MM.1S (cell line): Measurements from ENCODE around the gene CNPY1.

Source experiments
- DNase-seq: peaks from one replicate; pipeline ENCODE4 v3.0.0-alpha.2; 2015
- H2AFZ ChIP-seq: fragments of 300-600 bp; sonication (generic); 2 replicates; pipeline ENCODE4 v1.6.0; 2016; ENCODE audit warnings: antibody characterized with exemption, low read length
- H3F3A ChIP-seq: fragments of 300-600 bp; sonication (generic); 2 replicates; pipeline ENCODE4 v1.6.1; 2016; ENCODE audit warnings: mild to moderate bottlenecking, antibody characterized with exemption, low read length, moderate library complexity, mixed read lengths; ENCODE audit not compliant: insufficient read depth
- H3K27ac ChIP-seq: fragments of 300-600 bp; sonication (generic); 2 replicates; pipeline ENCODE4 v1.5.1; 2016; ENCODE audit warnings: mild to moderate bottlenecking, low read length
- H3K27me3 ChIP-seq: fragments of 300-600 bp; sonication (generic); replicated peaks from 2 replicates; pipeline ENCODE4 v1.6.0; 2016; ENCODE audit warnings: low read length; ENCODE audit not compliant: insufficient read depth
- H3K36me3 ChIP-seq: fragments of 300-600 bp; sonication (generic); replicated peaks from 2 replicates; pipeline ENCODE4 v1.6.1; 2016; ENCODE audit warnings: mild to moderate bottlenecking, low read length, mixed read lengths; ENCODE audit not compliant: insufficient read depth
- H3K4me1 ChIP-seq: fragments of 300-600 bp; sonication (generic); 2 replicates; pipeline ENCODE4 v1.6.1; 2016; ENCODE audit warnings: low read length, mixed read lengths
- H3K4me2 ChIP-seq: fragments of 300-600 bp; sonication (generic); 2 replicates; pipeline ENCODE4 v1.6.0; 2016; ENCODE audit warnings: low read depth, low read length
- H3K4me3 ChIP-seq: fragments of 300-600 bp; sonication (generic); 2 replicates; pipeline ENCODE4 v1.5.1; 2016; ENCODE audit warnings: low read length, mixed read lengths
- H3K79me2 ChIP-seq: fragments of 300-600 bp; sonication (generic); 2 replicates; pipeline ENCODE4 v1.6.1; 2016; ENCODE audit warnings: mixed run types, low read length, mixed read lengths
- H3K9ac ChIP-seq: fragments of 300-600 bp; sonication (generic); 2 replicates; pipeline ENCODE4 v1.6.1; 2016; ENCODE audit warnings: low read length, mixed read lengths
- H3K9me2 ChIP-seq: fragments of 300-600 bp; sonication (generic); replicated peaks from 2 replicates; pipeline ENCODE4 v1.6.1; 2016; ENCODE audit warnings: mild to moderate bottlenecking, low read length, mixed read lengths; ENCODE audit not compliant: insufficient read depth
- H3K9me3 ChIP-seq: fragments of 300-600 bp; sonication (generic); replicated peaks from 2 replicates; pipeline ENCODE4 v1.6.1; 2016; ENCODE audit warnings: mild to moderate bottlenecking, low read length, mixed read lengths; ENCODE audit not compliant: insufficient read depth
- H4K20me1 ChIP-seq: fragments of 300-600 bp; sonication (generic); 2 replicates; pipeline ENCODE4 v1.6.1; 2016; ENCODE audit warnings: mild to moderate bottlenecking, low read length, moderate library complexity, mixed read lengths; ENCODE audit not compliant: insufficient read depth
- EZH2 ChIP-seq: fragments of 300-600 bp; sonication (generic); optimal IDR thresholded peaks from 2 replicates; pipeline ENCODE3; 2017; ENCODE audit warnings: low read depth, mild to moderate bottlenecking, antibody characterized with exemption, low read length, mixed read lengths
- EZH2phosphoT487 ChIP-seq: fragments of 300-600 bp; sonication (generic); IDR thresholded peaks from 2 replicates; pipeline ENCODE4 v1.6.1; 2018; ENCODE audit warnings: antibody characterized with exemption, low read length
- TF ChIP-seq, protein P1 (sequence below): fragments of 300-600 bp; sonication (generic); IDR thresholded peaks from 2 replicates; pipeline ENCODE4 v1.5.1; 2016; ENCODE audit warnings: antibody characterized with exemption, low read length, mixed read lengths

The CNPY1 gene

DNA sequence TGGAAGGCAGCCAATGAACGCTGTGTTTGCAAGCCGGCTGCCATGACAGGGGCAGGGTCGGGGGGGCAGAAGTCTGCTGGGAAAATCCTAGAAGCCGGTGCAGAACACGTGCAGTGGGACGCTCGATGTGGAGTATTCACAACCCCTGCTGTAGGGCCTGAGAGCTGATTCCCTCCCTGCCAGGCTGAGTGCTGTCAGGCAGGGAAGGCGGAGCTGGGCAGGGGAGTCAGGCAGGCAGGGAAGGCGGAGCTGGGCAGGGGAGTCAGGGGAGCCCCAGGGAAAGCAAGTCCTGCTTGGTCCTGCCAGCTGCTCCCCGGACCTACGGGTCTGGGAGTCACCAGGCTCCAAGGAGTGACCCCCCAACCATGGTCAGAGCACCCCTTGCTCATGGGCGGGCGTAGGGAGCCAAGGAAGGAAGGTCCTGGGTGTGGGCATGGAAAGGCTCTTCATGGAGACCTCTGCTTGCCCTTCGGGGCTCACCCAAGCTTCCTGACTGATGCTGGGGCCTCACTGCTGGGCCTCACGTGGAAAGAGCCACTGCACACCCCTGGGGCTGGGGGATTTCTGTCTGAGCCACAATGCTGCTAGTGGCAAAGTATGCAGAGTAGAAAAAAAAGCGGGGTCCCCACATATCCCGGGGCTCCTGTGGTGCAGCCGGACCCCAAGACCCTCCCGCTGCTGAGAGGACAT is 4.2 kb downstream of the CNPY1 start:
- H3K9ac ChIP-seq = no peak overlapping the region
- H3K4me1 ChIP-seq = no peaks in the 10 kb centered on the region
- no peaks in the 10 kb centered on the region for H3F3A ChIP-seq
- no peaks in the 10 kb centered on the region for H4K20me1 ChIP-seq
- no peaks in the 10 kb centered on the region for H3K9me2 ChIP-seq
- no peak for DNase-seq
- no peaks in the 10 kb centered on the region for H3K36me3 ChIP-seq
- no peaks in the 10 kb centered on the region for H3K79me2 ChIP-seq
- H3K9me3 ChIP-seq = no peaks in the 10 kb centered on the region
- H2AFZ ChIP-seq = no peak overlapping the region
- no peak overlapping the region for H3K4me3 ChIP-seq
- no peak overlapping the region for H3K27ac ChIP-seq
- TF ChIP-seq EZH2phosphoT487 (no peak), EZH2 (no peak)
- TF ChIP-seq, protein P1, sequence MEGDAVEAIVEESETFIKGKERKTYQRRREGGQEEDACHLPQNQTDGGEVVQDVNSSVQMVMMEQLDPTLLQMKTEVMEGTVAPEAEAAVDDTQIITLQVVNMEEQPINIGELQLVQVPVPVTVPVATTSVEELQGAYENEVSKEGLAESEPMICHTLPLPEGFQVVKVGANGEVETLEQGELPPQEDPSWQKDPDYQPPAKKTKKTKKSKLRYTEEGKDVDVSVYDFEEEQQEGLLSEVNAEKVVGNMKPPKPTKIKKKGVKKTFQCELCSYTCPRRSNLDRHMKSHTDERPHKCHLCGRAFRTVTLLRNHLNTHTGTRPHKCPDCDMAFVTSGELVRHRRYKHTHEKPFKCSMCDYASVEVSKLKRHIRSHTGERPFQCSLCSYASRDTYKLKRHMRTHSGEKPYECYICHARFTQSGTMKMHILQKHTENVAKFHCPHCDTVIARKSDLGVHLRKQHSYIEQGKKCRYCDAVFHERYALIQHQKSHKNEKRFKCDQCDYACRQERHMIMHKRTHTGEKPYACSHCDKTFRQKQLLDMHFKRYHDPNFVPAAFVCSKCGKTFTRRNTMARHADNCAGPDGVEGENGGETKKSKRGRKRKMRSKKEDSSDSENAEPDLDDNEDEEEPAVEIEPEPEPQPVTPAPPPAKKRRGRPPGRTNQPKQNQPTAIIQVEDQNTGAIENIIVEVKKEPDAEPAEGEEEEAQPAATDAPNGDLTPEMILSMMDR = no peak
- H3K4me2 ChIP-seq = no peak overlapping the region
- H3K27me3 ChIP-seq = peaks cover 90% of the 10 kb centered on the region

- no peaks in the 10 kb centered on the region for H3K79me2 ChIP-seq
- no peaks in the 10 kb centered on the region for H3K36me3 ChIP-seq
- no peaks in the 10 kb centered on the region for H4K20me1 ChIP-seq
- DNase-seq = no peak
- H3K27me3 ChIP-seq = peaks cover 90% of the 10 kb centered on the region
- H2AFZ ChIP-seq = no peak overlapping the region
- no peak overlapping the region for H3K27ac ChIP-seq
- H3K4me3 ChIP-seq = no peak overlapping the region
- H3F3A ChIP-seq = no peaks in the 10 kb centered on the region
- no peak overlapping the region for H3K4me2 ChIP-seq
- no peak overlapping the region for H3K9ac ChIP-seq
- no peaks in the 10 kb centered on the region for H3K9me3 ChIP-seq
- TF ChIP-seq EZH2phosphoT487 (no peak), EZH2 (no peak)
- TF ChIP-seq, protein P1 = no peak
- H3K4me1 ChIP-seq = no peaks in the 10 kb centered on the region
- no peaks in the 10 kb centered on the region for H3K9me2 ChIP-seq
Measured at GRCh38 chr7:155540553-155540952, 5.8 kb downstream of the CNPY1 start.

- H4K20me1 ChIP-seq = no peaks in the 10 kb centered on the region
- TF ChIP-seq, protein P1 = no peak
- TF ChIP-seq EZH2 = no peak
- no peak for TF ChIP-seq EZH2phosphoT487
- no peak overlapping the region for H2AFZ ChIP-seq
- H3K36me3 ChIP-seq = no peaks in the 10 kb centered on the region
- DNase-seq = no peak
- no peaks in the 10 kb centered on the region for H3K9me3 ChIP-seq
- H3K27me3 ChIP-seq = peaks cover 90% of the 10 kb centered on the region
- no peak overlapping the region for H3K4me2 ChIP-seq
- H3K9me2 ChIP-seq = no peaks in the 10 kb centered on the region
- no peak overlapping the region for H3K27ac ChIP-seq
- no peak overlapping the region for H3K9ac ChIP-seq
- no peaks in the 10 kb centered on the region for H3K79me2 ChIP-seq
- no peaks in the 10 kb centered on the region for H3K4me1 ChIP-seq
- no peaks in the 10 kb centered on the region for H3F3A ChIP-seq
- H3K4me3 ChIP-seq = no peak overlapping the region
Measured at GRCh38 chr7:155538293-155538692, 8.1 kb downstream of the CNPY1 start.
